ENCODE data around the gene HBQ1.
"Not testable (repeated sequence)": the region's sequence is repeated elsewhere in the genome, so short reads cannot be mapped to it uniquely, and the experiment has no call there.

HBQ1 gene

DNA sequence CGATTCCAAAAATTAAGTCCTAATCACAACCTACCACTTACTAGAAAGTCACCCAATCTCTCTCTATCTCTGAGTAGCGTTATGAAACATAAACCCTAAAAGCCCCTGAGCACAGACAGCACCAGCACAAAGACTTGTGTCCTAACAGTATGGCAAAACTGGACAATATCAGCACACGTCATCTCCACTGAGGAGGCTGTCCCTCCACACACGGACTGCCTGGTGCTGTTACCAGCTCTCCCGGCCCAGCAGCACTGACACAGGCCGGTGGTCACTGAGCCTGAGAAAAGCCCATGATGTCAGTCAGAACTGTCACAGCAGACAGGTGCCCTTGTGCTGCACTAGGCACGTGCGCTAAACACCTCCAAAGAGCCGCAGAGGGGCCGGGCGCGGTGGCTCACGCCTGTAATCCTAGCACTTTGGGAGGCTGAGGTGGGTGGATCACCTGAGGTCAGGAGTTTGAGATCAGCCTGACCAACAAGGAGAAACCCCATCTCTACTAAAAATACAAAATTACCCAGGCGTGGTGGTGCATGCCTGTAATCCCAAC, 31.4 kb downstream of the HBQ1 start:
- not testable (repeated sequence) for DNase-seq

DNA sequence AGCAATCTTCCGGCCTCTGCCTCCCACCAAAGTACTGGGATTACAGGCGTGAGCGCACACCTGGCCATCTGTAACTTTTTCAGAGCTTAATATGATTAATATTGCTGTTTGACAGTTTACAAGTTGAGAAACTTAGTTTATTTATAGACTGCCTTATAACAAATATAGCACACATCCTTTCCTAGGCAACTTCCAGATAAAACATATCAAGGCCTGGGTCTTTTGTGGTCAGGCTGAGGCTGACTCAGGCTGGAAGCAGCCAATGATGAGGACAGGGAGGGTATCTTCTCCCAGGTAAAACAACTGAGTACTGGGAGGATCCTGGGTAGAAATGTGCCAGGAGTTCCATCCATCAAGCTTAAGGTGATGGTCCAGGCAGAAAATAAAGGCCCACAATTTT, 32.7 kb downstream of the HBQ1 start:
- no peak for DNase-seq

DNA sequence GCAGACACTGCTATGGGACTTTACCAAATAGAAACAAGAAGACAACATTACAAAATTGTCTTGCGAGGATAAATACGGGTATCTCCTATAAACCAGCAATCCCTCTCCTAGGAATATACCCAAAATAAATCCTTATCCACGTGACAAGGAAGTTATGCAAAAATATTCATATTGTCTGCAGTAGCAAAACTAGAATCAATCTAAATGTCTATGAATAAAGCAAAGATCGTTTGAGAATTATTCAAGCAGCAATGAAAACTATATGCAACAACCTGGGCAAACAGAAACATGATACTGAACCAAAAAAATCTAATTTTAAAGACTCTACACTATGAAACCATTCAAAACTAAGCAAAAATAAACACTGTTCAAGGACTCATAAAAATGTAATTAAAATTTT, 39.8 kb downstream of the HBQ1 start:
- no peak for DNase-seq

DNA sequence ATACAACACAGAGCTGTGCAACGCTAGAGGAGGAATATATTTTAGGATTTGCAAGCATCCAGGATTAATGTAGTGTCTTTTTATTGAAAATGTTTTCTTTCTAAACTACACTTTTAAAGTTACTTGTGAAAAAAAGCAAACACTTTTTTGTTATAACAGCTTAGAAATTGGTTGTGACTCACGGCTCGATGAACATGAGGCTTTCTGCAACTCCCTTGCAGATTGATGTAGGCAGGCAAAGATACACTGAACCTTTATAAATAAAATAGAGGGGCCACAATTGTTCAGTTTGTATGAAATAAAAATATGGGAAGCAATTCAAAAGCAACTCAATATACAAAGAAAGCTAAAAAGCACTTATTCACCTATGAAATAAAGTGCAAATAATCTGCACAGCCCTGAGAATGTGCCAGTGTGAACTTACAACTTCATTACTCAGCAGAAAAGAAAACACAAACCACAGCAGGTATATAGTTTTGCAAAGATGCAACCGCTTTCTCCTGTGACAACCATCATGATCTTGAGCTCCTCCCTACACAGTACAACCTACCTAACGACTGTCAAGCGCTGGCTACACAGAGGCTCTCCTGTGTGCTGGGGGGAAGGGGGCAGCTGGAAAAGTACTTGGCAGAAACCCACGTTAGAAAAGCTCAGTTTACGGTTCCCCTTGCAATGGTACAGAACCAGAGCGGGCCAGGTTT, 48.0 kb downstream of the HBQ1 start:
- DNase-seq: peak; percentile 45

DNA sequence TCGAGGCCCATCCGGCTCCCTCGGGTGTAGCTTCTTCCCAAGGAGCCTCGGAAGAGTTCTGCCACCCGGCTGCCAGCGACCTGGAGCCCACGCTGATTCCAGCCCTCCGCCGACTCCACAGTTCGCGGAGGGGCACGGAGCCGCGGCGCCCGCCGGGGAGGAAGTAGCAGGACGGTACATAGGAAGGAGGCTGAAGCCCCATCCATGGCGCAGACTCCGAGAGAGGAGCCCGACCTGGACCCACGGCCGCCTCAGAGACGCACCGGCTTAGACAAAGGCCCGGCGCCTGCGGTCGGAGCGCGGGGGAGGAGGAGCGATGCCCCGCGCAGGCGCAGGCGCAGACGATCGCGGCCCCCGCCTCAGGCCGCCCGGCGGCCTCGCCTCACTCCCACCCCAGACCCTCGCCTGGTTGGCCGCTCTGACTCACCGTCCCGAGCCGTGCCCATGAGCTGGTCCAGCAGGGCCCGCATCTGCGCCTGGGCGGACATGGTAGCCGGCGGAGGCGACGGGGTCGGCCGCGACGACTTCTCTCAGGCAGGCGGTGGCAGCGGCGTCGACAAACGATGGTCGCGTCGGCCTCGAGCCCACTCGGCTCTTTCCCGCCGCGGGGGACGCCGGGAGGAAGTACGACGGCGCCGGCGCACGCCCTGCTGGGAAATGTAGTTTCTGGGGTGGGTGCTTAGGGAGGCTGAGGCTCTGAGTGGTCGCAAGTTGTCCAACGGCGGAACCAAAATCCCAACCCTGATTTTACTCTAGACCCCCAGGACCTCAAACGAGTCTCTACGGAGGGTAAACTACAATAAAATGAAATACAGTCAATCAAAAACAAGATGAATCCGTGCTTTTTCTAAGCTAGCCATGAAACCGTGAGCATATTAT, 48.8 kb downstream of the HBQ1 start, which contains the start of gene LUC7L:
LUC7L (minus strand) TSS at position 598 of the 879 bp plus-strand sequence; CDS start at position 488, 110 bp downstream.
- peak; percentile 95 for DNase-seq

DNA sequence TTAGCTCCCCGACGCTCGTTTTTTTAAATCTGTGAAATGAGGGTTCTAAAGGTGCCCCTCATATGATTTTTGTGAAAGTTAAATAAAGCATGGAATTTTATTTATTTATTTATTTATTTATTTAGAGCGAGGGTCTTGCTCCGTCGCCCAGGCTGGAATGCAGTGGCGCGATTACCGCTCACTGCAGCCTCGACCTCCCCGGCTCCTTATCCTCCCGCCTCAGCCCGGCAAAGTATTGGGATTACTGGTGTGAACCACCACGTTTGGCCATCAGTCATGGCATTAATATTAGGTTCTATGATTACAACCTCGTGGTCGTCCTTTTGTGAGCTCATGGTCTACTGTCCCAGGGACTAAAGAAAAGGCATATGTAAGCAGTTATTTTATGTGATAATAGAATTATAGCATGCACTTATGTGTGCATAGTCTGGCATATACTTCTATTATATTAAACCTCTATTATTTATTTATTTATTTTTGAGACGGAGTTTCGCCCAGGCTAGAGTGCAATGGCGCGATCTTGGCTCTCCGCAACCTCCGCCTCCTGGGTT, 49.5 kb downstream of the HBQ1 start:
- peak; percentile 10 for DNase-seq

DNA sequence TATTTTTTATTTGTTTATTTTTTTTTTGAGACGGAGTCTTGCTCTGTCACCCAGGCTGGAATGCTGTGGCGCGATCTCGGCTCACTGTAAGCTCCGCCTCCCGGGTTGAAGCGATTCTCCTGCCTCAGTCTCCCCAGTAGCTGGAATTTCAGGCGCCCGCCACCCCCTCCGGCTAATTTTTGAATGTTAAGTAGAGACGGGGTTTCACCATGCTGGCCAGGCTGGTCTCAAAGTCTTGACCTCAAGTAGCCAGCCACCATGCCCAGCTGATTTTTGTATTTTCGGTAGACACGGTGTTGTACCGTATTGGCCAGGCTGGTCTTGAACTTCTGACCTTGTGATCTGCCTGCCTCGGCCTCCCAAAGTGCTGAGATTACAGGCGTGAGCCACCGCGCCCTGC, 50.1 kb downstream of the HBQ1 start:
- DNase-seq: not testable (repeated sequence)
